GM19035 (cell line): ENCODE measurements around the gene SIGLEC6.
"Not testable (repeated sequence)": the region's sequence is repeated elsewhere in the genome, so short reads cannot be mapped to it uniquely, and the experiment has no call there.

ENCODE experiments used
- ATAC-seq: cut with Tn5 transposase; IDR thresholded peaks from one replicate; pipeline ENCODE4 v1.9.1; 2021; ENCODE audit not compliant: unreplicated experiment

SIGLEC6 gene

DNA sequence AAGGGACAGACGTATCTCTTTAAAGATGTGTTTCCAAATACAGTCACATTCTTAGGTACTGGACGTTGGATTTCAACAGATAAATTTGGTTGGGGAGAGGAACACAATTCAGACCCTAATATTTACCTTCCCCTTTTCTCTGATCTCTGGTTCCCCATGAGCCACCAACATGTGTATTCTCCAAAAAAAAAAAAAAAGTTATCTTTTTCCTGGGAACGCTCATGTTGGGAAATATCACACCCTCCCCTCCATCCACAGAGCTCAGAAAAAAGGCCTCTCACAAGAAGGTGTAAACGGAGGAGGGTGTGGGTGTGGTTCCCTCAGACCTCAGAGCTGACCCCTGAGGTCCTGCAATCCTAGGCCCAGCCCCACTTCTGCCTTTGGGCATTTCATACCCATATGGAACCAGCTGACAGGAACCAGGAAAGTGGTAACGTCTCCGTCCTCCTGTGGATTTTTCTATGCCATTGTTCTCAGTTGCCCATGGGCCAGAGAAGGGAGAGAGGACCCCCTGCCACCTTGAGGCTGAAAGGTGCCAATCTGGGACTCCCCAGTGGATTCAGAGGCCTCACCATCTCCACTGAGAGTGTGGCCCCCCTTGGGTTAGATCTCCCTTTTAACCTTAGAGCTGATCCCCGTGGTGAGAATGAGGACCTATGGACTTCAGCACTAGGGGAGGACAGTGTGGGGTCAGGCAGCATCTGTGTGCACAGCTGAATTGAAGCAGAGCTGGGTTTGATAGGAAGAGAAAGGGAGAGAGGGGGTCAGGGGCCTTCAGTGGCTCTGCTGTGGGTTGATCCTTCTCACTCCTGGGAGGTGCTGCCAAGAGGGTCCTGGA is 21.4 kb downstream of the SIGLEC6 start:
- no peak for ATAC-seq

- ATAC-seq, result no peak
Measured at GRCh38 chr19:51508059-51508733, 23.3 kb downstream of the SIGLEC6 start.

- no peak for ATAC-seq
Measured at GRCh38 chr19:51507640-51508058, 23.8 kb downstream of the SIGLEC6 start.

- no peak for ATAC-seq
Measured at GRCh38 chr19:51507192-51507591, 24.3 kb downstream of the SIGLEC6 start.

- no peak for ATAC-seq
Measured at GRCh38 chr19:51505904-51506303, 25.6 kb downstream of the SIGLEC6 start.

DNA sequence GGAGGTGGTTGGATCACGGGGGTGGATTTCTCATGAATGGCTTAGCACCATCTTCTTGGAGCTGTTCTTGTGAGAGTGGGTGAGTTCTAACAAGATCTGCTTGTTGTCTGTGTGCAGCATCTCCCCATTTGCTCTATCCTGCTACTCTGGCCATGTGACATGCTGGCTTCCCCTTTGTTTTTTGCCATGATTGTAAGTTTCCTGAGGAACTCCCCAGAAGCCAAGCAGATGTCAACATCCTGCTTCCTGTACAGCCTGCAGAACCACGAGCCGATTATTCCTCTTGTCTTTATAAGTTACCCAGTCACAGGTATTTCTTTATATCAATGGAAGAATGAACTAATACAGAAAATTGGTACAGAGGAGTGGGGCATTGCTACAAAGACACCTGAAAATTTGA is 27.6 kb downstream of the SIGLEC6 start:
- no peak for ATAC-seq

DNA sequence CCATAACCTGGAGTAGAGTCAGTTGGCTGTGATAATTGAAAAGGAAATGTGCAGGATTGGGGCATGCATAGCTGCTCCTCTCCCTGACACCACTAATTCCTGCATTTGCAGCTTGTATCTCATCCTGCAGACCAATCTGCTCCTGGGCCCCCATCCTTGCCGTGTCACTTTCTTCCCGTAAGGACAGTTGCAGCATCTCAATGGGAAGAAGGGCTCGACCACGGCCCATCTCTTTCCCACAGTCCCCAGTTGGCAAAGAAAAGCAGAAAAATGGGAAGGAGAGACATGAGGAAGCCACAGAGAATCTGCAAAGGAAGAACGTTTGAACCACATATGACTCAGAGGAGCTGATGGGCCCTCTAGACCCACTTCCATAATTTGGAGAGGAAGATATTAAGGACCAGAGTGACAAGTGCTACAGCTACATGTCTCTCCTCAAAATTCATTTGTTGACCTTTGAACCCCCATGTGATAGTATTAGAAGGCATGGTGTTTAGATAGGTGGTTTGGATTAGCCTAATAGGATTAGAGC is 28.1 kb downstream of the SIGLEC6 start:
- no peak for ATAC-seq

DNA sequence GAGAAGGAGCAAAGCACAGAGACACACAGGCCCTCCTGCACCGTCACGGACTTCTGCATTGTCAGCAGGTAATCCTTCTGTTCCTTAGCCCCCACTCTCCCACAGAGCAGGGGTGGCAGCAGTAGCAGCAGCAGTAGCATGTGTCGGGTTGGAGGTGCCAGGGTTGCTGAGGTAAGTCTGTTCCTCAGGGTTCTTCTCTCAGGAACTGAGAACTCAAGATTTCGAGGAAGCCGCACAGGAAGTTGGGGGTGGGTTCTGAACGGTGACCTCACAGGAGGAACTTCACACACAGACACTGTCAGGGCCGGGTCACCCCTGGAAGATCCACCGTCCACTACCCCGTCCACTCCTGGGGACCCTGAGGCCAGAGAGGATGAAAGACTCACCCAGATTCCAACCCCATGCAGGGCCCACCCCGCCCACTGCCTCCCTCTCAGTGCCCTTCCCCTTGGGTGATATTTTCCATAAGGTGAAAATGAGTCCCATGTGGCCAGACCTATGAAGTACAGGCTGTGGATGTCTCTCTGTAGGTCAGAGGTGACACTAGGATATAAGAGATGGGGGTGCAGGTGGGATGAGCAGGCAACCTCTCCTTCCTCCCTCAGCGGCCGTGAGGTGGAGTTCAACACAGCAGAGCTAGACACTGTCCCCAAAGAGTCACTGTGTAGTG is 29.7 kb downstream of the SIGLEC6 start, which contains the start of gene SIGLEC12:
TSS of gene SIGLEC12 (minus strand) at position 207 of the 670 bp plus-strand sequence. CDS start at position 140, 67 bp downstream.
- ATAC-seq, result no peak

DNA sequence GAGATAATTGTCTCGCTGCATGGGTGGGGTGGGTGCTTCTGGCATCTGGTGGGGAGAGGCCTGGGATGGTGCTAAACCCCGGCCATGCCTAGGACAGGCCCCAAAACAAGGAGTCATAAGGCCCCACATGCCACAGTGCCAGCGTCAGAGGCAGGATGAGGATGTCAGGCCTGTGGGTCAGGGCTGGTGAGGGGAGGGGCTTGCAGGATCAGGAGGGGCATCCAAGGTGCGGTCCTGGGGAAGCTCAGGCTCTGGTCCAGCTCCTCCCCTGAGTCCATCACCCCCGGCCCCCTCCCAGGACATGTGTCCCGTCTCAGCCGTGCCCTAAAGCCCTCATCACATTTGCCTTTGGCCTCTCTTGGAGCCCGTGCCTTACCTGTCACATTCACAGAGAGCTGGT is 30.5 kb downstream of the SIGLEC6 start:
- not testable (repeated sequence) for ATAC-seq

GRCh38 chr19:51497666-51498065 is 33.8 kb downstream of the SIGLEC6 start:
- ATAC-seq, result no peak

- ATAC-seq, result no peak
Measured at GRCh38 chr19:51493776-51494175, 37.7 kb downstream of the SIGLEC6 start.

- ATAC-seq, result no peak
Measured at GRCh38 chr19:51491586-51491985, 39.9 kb downstream of the SIGLEC6 start.

- ATAC-seq, result no peak
Measured at GRCh38 chr19:51490676-51491075, 40.8 kb downstream of the SIGLEC6 start.

GRCh38 chr19:51489113-51489512 is 42.4 kb downstream of the SIGLEC6 start:
- no peak for ATAC-seq

DNA sequence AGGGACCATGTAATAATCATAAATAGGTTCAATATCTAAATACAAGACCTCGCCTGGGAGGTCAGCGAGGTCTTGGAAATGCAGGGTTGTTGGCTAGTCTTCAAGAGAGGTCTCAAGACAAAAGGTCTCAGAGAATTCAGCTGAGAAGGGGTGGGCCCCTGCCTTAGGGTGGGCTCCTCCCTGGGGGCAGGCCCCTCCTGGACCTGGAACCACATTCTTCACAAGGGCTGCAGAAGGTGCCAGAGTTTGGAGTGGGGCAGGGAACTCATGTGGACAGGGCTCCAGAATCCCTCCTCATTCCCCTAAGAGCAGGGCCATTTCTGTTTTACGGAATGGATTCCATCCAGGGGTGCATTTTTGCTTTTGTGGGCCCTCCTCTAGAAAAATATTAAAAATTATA is 43.0 kb downstream of the SIGLEC6 start:
- ATAC-seq, result no peak

DNA sequence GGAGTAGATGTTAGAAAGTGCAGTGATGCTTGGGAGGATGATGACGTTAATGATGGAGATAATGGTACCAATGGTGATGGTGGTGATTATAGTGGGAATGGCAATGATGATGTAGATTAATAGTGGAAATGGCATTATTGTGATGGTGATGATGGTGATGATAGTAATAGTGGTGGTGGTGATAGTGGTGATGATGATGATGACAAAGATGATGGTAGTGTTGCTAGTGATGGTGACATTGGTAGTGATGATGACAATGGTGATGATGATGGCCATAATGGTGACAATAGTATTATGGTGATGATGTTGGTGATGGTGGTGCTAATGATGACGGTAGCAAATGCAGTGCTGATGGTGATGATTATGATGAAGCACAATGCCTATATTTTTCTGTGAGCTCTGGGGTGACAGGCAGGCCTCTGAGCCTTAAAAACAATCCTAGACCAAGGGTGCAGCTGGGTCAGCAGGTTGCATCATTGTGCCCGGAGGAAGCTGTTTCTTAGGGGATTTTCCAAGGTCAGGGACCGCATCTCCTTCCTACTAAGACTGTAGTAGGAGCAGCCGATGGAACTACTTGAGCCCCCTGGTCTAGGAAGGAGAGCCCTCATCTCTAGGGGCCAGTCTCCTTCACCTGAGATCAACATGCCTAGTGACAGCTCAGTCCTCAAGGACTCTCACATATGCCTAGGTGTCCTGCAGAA is 45.4 kb downstream of the SIGLEC6 start:
- no peak for ATAC-seq

DNA sequence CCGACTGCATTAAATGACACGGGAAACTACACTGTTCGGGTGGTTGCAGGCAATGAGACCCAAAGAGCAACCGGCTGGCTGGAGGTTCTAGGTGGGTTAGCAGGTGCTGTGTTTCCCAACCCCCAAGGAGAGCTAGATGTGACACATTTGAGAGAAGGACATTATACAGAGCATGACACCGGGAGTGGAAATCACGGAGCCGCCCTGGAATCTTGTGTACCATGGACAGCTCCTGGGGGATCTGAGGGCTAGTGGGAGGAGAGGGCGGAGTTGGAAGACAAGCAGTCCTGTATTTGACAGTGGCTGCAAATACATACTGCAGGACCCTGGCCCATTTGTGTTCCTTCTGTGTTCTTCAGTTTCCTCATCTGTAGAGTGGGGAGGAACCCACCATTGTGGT is 50.9 kb downstream of the SIGLEC6 start:
- no peak for ATAC-seq

DNA sequence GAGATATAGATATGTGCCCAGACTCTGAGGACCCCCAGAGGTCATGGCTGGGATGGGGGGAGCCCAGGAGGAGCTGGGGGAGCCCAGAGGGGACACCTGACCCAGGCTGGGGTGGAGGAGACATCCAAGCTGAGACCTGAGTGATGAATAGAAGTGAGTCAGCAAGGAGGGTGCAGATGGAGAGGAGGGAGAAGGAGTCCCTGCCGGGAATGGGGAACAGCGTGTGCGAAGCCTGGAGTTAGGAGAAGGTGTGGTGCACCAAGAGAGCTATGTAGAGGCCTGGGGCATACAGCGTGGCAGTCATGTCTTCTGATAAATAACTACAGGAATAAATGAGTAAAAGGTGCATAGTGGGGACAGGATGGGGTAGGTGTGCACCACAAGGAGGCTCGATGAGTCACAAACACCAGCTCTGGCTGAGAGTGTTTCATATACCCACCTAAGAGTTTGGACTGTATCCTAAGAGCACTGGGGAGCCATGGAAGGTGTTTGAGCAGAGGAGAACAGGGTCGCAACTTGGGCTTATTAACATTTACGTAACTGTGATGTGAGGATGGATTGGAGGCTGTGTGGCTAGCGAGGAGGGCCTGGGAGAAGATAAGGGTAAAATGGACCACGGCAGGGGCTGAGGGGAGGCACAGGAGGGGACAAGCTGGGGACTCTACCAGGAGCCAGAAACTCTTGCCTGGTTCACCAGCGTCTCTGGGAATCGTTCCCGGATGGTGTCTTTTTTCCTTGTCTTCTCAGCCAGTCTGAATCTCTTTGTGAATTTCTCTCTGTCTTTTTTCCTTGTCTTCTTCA is 51.7 kb downstream of the SIGLEC6 start:
- ATAC-seq, result no peak

- no peak for ATAC-seq
Measured at GRCh38 chr19:51478381-51479234, 52.9 kb downstream of the SIGLEC6 start, which contains the start of gene CEACAM18. Gene CEACAM18, plus strand, starts transcription at chr19:51478539.
